Fibroblast of skin of left quadriceps (primary cell): ENCODE measurements around the gene LHFPL2.
"Not testable (repeated sequence)": the region's sequence is repeated elsewhere in the genome, so short reads cannot be mapped to it uniquely, and the experiment has no call there.

ENCODE experiments used
- DNase-seq, 2 experiments: peaks; one replicate each; pipeline ENCODE4 v3.0.0-alpha.2; 2013; ENCODE audit warnings: low read depth in 2 of 2

Gene LHFPL2

DNA sequence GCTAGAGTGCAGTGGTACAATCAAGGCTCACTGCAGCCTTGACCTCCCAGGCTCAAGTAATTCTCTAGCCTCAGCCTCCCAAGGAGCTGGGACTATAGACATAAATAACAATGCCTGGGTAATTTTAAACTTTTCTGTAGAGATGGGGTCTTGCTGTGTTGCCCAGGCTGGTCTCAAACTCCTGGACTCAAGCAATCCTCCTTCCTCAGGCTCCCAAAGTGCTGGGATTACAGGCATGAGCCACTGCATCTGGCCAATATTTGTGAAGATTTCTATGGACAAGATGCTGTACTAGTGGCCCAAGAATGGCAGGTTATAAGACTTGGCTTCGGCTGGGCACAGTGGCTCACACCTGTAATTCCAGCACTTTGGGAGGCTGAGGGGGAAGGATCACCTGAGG lies 18.4 kb upstream of the LHFPL2 start:
- DNase-seq = not testable (repeated sequence)

DNA sequence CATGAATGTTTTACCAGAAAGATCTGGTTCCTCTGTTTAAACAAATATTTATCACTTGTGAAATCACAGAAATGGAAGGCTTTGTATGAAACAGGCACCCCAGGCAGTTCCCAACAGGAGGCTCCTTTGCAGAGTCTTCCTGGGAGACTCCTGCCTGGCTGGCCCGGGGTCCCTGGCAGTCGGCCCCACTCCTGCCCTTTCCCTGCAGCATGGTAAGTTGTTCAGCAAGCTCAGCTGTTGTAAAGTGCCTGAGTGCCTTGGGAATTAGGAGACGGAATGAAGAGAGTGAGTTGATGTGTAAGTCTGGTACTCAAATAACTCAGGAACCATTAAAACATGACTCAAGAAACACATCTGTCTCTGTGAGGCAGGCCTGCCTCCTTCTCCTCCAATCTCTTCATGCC lies 17.5 kb upstream of the LHFPL2 start:
- DNase-seq = no peak

DNA sequence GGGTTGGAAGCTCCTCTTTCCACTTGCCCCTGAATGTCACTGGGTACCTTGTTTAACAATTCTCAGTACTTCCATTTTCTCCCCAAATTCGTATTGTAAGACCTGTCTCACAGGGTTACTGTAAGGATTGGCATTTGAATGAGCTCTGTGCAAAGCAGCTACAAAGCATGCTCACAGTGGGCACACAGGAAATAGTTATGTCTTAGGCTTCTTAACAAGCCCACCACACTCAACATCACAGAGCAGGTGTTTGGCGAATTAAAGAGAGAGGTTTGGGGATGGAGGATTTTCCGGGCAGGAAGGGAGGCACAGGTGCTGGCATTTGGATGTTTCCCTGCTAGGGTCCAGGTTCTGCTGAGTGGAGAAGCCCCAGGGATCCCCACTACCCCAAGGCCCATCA lies 17.0 kb upstream of the LHFPL2 start:
- DNase-seq = no peak

DNA sequence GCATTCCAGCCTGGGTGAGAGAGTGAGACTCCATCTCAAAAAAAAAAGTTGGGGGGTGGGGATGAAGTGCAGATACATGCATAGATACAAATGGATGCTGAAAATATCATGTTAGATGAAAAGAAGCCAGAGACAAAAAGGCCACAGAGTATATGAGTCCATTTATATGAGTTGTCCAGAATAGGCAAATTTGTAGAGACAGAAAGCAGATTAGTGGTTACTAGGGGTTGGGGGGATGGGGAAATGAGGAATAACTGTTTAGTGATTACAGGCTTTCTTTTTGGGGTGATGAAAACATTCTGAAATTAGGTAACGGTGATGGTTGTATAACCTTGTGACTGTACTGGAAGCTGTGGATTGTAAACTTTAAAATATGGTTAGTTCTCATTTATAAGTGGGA lies 13.8 kb upstream of the LHFPL2 start:
- DNase-seq = no peak

DNA sequence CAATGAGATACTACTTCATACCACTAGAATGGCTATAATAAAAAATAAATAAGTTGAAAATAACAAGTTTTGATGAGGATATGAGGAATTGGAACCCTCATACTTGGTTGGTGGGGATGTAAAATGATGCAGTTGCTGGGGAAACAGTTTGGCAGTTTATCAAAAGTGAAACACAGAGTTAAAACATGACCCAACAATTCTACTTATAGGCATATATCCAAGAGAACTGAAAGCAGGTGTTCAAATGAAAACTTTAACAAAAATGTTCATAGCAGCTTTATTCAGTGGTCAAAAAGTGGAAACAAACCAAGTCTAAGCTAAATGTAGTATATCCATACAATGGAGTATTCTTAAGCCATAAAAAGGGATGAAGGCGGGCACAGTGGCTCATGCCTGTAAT lies 13.1 kb upstream of the LHFPL2 start:
- DNase-seq = no peak

DNA sequence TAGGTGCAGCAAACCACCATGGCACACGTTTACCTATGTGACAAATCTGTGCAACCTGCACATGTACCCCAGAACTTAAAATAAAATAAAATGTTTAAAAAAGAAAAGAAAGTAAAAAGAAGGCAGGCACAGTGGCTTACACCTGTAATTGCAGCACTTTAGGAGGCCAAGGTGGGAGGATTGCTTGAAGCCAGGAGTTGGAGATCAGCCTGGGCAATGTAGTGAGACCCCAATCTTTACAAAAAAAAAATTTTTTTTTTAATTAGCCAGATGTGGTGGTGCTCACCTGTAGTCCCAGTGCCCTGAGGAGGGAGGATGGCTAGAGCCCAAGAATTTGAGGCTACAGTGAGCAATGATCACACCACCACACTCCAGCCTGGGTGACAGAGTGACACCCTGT lies 12.5 kb upstream of the LHFPL2 start:
- DNase-seq = no peak

DNA sequence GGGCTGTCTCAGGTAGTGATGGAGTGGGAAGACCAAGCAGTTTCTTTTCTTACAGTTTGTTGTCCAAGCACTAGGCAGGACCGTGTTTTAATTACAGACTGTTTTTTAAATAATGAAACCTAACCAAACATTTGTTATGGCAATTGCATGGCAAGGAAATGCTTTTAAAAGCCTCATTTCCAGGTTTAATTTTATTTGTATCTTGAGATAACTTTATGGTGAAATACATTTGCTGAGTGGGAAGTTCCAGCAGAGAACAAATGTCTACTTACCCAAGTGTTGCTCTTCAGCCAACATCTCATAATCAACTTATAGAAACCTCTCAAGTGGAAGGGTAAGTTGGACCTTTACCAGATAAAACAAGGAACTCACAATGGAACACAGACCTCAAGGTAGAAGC lies 11.8 kb upstream of the LHFPL2 start:
- no peak for DNase-seq

DNA sequence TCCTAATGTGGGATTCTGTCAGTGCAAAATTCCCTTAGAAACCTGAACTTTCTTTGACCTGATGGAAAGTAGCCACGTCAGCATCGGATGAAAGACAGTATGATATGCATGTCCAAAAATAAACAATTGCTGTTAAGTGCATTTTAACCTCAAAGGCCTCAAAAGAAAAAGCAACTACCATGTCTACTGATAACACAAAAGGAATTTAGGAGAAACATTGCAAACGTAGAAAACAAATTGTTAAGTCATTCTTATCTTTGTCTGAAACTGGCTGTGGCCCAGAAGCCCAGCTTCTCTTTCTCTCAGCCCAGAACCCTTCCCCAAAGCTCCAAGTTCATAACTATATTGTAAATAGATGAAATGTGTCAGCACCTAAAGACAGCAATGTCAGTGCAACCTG lies 11.1 kb upstream of the LHFPL2 start:
- no peak for DNase-seq

DNA sequence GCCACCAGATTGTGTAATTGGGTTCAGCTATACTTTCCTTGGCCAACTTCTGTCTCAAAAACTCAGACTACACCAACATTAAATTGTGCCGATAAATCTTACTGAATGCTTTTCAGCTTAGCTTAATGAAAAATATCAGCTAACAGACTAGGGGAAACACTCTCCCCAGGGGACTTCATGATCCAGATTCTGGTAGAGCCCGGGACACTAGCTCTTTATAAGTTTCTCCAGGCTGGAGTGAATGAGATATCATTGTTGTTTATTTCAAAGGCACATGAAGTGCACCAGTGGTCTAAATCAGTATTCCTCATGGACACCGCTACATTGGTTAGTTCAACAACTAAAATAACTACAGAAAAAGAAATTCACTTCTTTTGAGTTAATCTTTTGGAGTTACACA lies 10.5 kb upstream of the LHFPL2 start:
- no peak for DNase-seq

DNA sequence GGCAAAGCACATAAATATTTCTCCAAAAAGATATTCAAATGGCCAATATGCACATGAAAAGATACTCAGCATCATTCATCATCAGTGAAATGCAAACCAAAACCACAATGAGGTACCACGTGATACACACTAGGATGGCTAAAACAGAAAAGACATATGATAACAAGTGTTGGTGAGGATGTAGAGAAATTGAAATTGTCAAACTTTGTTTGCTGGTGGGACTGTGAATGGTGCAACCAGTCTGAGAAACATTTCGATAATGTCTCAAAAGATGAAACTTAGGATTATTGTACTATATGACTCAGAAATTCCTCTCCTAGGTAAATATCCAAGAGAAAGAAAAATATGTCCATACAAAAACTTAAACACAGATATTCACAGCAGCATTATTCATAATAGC lies 8.6 kb upstream of the LHFPL2 start:
- no peak for DNase-seq

DNA sequence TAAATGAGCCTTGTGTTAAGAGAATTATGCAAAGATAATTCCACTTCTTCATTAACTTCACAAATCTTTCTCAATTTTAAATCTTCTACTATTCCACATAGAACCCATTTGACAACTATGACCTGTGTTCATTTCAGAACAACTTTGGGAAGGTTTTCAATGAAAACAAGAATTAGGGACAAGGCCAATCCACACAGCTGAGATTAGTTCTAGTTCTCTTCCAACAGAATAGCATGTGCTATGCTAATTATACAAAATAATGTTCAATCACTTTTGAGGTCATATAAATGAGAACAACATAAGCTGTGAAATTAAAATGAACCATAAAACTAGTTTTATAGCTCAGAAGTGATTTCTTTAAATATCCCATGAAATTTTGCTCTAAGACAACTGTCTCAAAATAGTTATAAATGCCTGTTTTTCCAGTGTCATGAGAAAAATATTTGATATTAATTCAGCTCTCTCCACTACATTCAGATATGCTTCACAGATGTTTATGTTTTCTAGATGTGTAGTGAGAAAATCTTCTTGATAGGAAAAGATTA lies 7.2 kb upstream of the LHFPL2 start:
- no peak for DNase-seq

DNA sequence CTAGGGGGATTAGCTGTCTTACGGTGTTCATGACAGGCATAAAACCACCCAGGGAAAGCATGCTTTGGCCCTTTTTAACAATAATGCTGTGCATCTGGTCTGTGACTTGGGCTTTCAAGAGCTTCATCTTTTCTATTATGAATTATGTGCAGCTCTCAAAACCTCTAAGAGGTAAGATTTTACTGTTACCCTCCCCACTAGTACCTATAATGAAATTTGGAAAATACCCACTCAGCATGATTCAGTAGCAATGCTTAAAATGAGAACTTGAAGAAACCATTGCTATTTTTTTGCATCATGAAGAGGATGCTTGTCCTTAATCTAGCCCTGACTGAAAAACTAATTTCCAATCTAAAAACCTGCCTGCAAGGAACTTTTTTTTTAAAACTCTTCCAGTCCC lies 5.8 kb upstream of the LHFPL2 start:
- no peak for DNase-seq

DNA sequence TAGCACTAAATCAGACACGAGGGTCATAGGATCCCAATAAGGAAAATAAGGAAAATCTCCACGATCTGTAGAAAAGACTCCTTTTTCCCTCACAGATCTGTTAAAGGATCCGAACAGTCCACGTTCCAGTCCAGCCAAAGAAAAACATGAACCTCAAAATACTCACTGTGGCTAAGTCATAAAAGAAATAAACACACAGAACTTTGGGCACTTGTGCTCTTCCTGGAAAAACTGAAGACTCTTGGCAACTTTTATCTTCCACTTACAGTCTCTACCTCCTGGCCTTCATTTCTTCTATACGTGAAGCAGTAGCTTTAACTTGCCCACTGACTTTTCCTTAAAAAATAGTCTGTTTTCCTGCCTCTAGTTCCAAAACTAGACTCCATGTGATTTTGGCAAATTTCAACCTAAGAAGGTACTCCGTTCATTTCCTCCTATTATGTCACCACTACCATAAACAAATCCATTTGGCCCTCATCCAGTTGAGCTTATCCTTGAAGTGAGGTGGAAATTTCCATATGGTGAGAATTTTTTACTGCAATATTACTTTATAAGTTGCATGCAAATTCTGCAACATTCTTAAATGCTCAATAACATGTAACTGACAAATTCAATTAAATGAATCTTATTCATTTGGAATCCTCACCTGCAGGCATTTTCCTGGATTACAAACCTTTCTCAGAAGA lies 5.3 kb upstream of the LHFPL2 start:
- DNase-seq = no peak

DNA sequence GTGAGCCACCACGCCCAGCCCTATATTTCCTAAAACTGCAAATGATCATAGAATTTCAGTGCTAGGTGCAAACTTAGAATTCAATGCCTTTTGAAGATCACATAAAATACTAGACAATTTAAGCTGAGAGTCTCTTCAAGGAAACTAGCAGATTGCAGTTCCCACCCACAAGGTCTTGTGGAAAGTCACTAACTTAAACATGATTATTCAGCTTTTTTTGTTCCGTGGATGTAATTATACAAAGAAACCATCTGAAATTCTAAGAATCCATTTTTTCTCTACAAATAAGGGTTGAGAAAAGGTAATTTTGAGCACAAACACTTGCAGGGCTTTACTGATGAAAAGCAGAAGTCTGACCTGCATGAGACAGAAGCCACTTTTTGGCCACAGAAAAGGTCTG lies 4.5 kb upstream of the LHFPL2 start:
- no peak for DNase-seq

DNA sequence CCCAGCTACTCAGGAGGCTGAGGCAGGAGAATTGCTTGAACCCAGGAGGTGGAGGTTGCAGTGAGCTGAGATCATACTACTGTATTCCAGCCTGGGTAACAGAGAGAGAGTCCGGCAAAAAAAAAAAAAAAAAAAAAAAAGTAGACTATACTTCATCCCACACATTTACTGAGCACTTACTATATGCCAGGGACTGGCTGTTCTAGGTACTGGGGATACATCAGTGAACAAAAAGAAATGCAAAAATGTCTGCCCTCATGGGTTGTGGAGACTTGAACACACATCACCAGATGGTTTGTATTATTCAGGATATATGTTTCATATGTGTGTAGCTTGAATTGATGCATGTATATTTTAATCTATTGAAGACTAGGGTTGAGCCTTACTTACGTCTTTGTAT lies 2.9 kb upstream of the LHFPL2 start:
- no peak for DNase-seq

DNA sequence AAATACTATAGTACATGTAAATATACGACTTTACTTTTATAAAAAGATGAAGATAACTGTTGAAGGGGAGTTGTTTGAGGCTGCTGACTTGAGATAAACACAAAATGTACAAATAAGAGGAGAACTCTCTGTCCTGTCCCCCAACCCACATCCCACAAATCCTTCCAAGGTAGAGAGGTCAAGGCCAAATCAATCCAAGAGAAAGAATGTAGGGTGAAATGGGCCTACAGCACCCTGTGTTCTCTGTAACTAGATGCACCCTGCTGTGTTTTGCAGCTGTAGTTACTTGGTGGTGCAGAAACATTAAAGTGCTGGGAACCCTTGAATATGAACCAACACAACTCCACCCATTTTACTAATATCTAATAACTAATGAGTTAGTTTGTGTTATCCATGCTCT lies 2.0 kb upstream of the LHFPL2 start:
- no peak for DNase-seq

DNA sequence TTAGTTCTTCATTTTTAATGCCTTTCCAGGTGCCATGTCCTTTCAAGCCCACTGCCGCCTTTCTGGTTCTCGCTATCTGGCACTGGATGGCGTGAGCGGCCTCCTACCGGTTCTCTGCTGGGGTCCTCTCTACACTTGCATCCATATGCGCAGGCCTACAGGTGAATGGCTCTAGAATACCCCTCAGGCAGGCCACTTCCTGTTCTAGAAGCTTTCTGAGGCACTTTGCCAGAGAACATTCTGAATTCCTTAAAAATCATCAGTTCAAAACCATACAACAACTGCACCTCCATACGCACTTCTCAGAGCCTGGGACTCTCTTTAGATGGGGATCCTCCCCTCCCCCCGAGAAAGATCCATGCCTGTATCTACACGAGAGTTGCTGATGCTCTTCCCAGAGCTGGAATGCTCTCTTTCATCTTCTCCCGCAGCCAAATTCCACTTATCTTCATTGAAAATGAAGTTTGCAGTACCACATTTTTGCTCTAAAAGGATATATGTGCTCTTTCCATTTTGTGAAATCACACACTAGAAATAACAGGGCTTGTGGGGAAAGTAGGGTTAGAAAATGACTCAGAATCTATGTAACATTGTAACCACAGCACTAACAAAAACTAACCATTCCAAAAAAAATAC lies 1.4 kb upstream of the LHFPL2 start:
- peak; percentile 39 to 51 for DNase-seq

DNA sequence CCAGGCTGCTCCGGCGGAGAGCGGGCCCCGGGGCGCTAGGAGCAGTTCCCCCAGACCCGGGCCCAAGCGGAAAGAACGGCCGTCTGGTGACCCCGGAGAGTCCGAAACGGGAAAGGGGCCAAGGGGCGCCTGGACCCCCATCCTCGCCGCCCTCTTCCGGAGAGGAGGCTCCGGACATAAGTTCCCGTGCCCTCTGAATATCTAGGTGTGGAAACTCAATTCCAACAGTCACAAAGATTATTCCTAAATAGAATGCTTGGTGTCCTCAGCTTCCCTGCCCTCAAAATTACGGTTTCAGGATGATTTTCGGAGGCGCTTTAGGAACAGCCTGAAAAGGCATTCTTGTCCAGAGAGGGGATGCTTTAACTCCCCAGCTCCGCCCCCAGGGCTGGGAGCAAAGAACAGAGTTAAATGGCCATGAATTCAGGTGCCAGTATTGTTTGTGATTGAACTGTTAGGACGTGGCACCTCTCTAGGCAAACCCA lies 681 bp upstream of the LHFPL2 start:
- DNase-seq = no peak

DNA sequence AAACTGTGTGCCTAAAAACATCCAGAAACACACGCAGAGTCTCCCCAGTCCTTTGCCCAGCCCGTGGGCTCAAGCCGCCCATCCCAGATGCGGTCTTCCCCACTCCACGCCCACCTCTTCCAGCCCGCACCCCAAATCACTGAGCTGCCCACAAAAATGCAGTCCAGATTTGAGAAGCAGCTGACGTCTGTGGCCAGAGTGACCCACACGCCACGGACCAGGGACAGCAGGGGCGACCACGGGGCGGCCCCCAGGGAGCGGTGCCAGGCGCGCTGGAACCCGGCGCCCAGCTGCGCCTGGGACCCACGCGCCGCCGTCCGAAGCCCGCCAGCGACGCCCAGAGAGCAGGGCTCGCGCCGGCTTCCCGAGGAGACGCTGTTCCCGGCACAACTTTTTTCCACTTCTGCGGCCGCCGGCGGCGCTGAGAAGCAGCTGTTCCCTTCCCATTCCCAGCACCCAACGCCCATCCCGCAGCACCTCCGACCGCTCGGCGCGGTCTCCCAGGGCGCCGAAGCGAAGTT lies 674 bp downstream of the LHFPL2 start:
- no peak for DNase-seq

DNA sequence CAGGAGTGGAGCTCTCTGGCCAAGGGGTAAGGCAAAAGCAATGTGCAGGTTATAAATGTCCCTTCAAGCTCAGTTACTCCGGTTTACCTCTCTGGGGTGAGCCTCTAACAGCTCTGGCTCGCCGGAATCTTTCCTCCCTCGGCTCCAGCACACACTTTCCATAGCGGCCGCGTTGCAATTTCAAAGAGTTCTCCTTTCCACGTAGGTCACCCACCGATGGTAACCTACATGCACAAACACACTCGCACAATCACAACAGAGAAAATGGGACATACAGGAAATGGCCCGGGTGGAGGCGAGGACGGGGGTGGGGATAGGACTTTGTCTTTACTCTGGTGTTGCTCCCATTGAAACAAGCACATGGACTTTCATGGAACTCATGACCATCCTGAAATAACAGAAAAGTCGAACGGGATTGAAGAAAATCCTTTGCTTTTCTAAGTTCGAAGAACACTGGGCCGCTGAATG lies 1.2 kb downstream of the LHFPL2 start:
- no peak for DNase-seq

DNA sequence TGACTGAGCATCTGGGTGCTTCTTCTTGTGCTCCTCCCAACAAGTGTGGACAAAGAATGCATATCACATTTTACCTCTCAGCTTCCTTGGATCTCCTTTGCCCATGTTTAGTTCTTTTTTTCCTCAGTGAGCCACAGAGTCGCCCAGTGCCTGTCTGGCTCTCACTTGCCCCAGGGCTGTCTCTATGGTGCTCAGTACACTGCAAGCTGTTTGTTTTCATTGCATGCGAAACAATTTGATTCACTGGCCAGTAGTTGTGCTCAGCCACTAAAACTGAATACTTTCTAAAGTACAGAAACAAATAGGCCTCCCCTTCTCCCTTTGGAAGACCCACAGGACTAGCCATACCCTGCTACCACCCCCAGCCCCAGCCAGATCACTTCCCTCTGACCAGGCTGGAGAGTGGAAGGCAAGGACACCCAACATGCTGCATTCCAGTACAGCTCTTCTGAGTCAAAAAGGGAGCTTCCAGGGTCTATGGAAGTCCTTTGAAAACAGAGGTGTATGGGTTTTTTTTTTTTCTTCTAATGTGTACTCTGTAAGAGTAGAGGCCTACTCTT lies 3.8 kb downstream of the LHFPL2 start:
- DNase-seq = no peak

DNA sequence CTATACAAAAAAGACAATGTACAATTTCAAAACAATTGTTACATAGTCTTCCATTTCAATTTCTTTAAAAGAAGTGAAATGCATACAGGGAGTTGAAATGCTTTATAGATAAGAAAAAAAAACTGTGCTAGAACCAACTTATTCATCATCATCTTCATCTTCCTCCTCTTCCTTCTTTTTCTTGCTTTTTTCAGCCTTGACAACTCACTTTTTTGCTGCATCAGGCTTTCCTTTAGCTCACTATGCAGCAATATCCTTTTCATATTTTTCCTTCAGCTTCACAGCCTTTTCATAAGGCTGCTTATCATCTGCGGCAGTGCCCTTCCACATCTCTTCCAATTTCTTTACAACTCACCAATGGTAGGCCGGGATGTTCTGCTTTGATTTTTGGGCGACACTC lies 4.4 kb downstream of the LHFPL2 start:
- no peak for DNase-seq

DNA sequence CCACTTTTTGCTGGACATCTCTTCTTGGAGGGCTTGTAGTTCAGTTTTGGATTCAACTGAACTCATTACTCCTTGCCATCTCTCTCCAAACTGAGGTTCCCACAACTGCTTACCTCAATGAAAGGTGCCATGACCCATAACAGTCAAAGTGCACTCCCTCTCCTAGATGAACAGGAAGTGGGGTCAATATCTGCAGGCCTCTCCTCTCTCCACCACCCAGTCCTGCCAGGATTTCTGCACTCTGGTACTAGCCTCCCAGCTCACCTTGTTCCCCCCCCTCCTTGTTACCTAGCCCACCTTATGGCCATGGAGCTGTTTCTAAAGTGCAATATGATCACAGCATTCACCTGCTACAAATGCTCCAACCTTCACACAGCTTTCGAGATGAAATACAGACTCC lies 5.9 kb downstream of the LHFPL2 start:
- DNase-seq = no peak
